Activated B cell treated with CpG ODN at 0.5 μM for 24 hours (primary cell): ENCODE measurements around the gene IRX5. TPM values are rescaled to one million over a fixed set of nuclear protein-coding genes. Genes with fewer than 3 reads are reported as not detected.

Source experiments
- ATAC-seq: fragments of 200-7000 bp; cut with Tn5 transposase; one replicate; pipeline ENCODE4 v1.10.0; 2021; ENCODE audit warnings: low read depth, mild to moderate bottlenecking, moderate library complexity
- CTCF ChIA-PET: fragments of 350-600 bp; sonication (Branson Sonifier 250); formaldehyde crosslinking; loops from one replicate; lab custom pipeline; 2021; ENCODE audit warnings: antibody characterized with exemption; lab: Charles Lee
- POLR2A ChIA-PET: fragments of 350-600 bp; sonication (Branson Sonifier 250); formaldehyde crosslinking; loops from one replicate; lab custom pipeline; 2021; ENCODE audit warnings: antibody characterized with exemption; lab: Charles Lee
- DNase-seq: peaks from one replicate; pipeline ENCODE4 v3.0.0; 2022
- H3K27ac Mint-ChIP-seq: one replicate; pipeline ENCODE4 v1.8.0; 2020; ENCODE audit warnings: mixed read lengths
- H3K27me3 Mint-ChIP-seq: one replicate; pipeline ENCODE4 v1.8.0; 2021; ENCODE audit warnings: mixed read lengths
- H3K36me3 Mint-ChIP-seq: one replicate; pipeline ENCODE4 v1.8.0; 2021; ENCODE audit warnings: low read depth, mixed read lengths
- H3K4me1 Mint-ChIP-seq: one replicate; pipeline ENCODE4 v1.8.0; 2021; ENCODE audit warnings: mixed read lengths
- H3K4me3 Mint-ChIP-seq: one replicate; pipeline ENCODE4 v1.8.0; 2020; ENCODE audit warnings: mild to moderate bottlenecking, mixed read lengths
- H3K9me3 Mint-ChIP-seq: one replicate; pipeline ENCODE4 v1.8.0; 2020; ENCODE audit warnings: mixed read lengths
- intact Hi-C: fragments of 100-400 bp; cut with micrococcal nuclease; formaldehyde crosslinking; loops from one replicate; pipeline ENCODE4 v1.15.1; 2024
- total RNA-seq: library from RNA; stranded (reverse); gene quantifications from 2 replicates; pipeline ENCODE4 v1.2.3, GENCODE V29; 2022
- TF ChIP-seq, protein P1 (sequence below): fragments of 200-600 bp; IDR thresholded peaks from one replicate; pipeline ENCODE4 v1.8.0; 2022; ENCODE audit warnings: antibody characterized with exemption, mild to moderate bottlenecking

The IRX5 gene
- total RNA-seq, 1 donor from 2014 or later, result not detected

DNA sequence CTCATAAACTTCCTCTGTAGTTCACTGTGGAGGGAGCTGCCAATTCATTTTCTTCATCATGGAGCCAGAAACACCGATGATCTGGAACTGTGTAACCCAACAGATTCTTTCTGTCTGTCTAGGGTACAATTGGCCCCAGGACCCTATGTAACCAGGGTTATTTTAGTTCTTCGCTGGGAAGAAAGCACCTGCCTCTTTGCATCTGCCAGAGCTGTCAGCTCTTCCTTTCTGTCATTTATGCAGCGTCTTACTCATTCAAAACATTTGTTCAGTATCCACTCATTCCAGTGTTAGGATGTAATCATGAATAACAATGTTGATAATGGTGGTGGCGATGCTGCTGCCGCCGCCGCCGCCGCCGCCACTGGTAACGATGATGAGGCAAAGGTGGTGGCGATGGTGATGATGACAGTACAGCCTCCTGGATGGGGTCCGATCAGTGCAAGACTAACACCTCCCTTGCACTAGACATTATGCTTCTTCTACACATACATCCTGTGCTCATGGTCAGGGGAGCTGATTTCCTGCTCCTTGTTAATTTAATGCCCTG lies 46.1 kb downstream of the IRX5 start:
- no peak for ATAC-seq
- ChIA-PET CTCF (no interaction called here), POLR2A (no interaction called here)
- peaks cover 5% of the 10 kb centered on the region for H3K27me3 Mint-ChIP-seq
- DNase-seq, result no peak
- H3K36me3 Mint-ChIP-seq, result no peaks in the 10 kb centered on the region
- intact Hi-C loops, result no loop called here
- H3K4me3 Mint-ChIP-seq, result no peak overlapping the region
- TF ChIP-seq, protein P1, sequence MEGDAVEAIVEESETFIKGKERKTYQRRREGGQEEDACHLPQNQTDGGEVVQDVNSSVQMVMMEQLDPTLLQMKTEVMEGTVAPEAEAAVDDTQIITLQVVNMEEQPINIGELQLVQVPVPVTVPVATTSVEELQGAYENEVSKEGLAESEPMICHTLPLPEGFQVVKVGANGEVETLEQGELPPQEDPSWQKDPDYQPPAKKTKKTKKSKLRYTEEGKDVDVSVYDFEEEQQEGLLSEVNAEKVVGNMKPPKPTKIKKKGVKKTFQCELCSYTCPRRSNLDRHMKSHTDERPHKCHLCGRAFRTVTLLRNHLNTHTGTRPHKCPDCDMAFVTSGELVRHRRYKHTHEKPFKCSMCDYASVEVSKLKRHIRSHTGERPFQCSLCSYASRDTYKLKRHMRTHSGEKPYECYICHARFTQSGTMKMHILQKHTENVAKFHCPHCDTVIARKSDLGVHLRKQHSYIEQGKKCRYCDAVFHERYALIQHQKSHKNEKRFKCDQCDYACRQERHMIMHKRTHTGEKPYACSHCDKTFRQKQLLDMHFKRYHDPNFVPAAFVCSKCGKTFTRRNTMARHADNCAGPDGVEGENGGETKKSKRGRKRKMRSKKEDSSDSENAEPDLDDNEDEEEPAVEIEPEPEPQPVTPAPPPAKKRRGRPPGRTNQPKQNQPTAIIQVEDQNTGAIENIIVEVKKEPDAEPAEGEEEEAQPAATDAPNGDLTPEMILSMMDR, result no peak
- H3K4me1 Mint-ChIP-seq, result no peaks in the 10 kb centered on the region
- no peaks in the 10 kb centered on the region for H3K9me3 Mint-ChIP-seq
- no peak overlapping the region for H3K27ac Mint-ChIP-seq

DNA sequence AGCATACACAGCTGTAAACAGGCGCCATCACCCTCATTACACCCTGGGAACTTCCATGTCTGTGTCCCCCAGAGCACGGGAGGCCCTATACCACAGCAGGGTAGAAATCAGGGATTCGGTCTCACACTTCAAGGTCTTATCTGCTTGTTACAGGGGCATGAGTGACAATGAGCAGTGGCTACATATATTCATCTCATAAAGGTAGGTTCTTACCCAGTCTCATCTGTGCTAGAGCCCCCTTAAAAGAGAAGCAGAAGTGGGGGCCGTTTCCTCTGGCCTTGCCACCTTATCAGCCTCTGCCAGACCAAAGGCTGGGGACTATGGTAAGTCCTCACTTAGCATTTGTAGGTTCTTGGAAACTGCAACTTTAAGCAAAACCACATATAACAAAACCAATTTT lies 46.5 kb downstream of the IRX5 start:
- ATAC-seq (no peak), DNase-seq (no peak)
- Mint-ChIP-seq H3K9me3 (no peaks in the 10 kb centered on the region), H3K4me1 (no peaks in the 10 kb centered on the region), H3K4me3 (no peak overlapping the region), H3K27me3 (peaks cover 5% of the 10 kb centered on the region), H3K36me3 (no peaks in the 10 kb centered on the region), H3K27ac (no peak overlapping the region)
- CTCF ChIA-PET, result no interaction called here
- TF ChIP-seq, protein P1, result no peak
- POLR2A ChIA-PET, result no interaction called here
- intact Hi-C loops, result no loop called here

DNA sequence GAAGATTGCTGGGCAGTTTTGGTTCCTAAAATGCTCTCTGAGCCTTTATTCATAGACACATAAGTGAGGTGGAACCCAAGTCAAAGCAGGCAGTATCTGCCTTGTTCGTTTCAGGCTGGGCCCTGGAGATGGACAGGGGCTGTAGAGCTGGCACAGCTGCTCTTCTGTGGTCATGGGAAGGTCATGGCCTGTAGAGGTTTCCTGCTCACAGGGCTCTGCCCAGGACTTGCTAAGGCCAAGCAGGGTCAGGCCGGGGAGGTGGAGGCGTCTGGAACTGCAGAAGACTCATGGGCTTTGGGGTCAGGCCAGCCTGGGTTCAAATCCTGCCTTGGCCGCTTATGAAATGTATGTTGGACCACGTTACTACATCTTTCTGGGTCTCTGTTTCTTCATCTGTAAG lies 50.2 kb downstream of the IRX5 start:
- ChIA-PET CTCF (no interaction called here), POLR2A (no interaction called here)
- intact Hi-C loops, result no loop called here
- no peaks in the 10 kb centered on the region for H3K27me3 Mint-ChIP-seq
- ATAC-seq, result no peak
- no peak overlapping the region for H3K4me3 Mint-ChIP-seq
- DNase-seq, result no peak
- no peak overlapping the region for H3K27ac Mint-ChIP-seq
- no peaks in the 10 kb centered on the region for H3K4me1 Mint-ChIP-seq
- TF ChIP-seq, protein P1, result no peak
- no peaks in the 10 kb centered on the region for H3K9me3 Mint-ChIP-seq
- H3K36me3 Mint-ChIP-seq, result no peaks in the 10 kb centered on the region
